Neuronal stem cell (in vitro differentiated cells): ENCODE results near the gene PLEKHA6.

Experiments
- DNase-seq: peaks from one replicate; pipeline ENCODE4 v3.0.0-alpha.2; 2013; ENCODE audit warnings: low spot score
- H2AFZ ChIP-seq: one replicate; pipeline ENCODE4 v1.6.1; 2013; ENCODE audit warnings: mild to moderate bottlenecking, low read length, inconsistent platforms
- H2AK5ac ChIP-seq: 2 replicates; pipeline ENCODE4 v1.6.1; 2013; ENCODE audit warnings: low read depth, mild to moderate bottlenecking, inconsistent platforms, low read length, moderate library complexity, mixed read lengths
- H2BK120ac ChIP-seq: 2 replicates; pipeline ENCODE4 v1.6.1; 2013; ENCODE audit warnings: low read depth, mild to moderate bottlenecking, inconsistent platforms, low read length, moderate library complexity, mixed read lengths
- H2BK12ac ChIP-seq: one replicate; pipeline ENCODE4 v1.6.1; 2013; ENCODE audit warnings: low read length, inconsistent platforms
- H2BK15ac ChIP-seq: 2 replicates; pipeline ENCODE4 v1.6.1; 2013; ENCODE audit warnings: mild to moderate bottlenecking, low read length, inconsistent platforms, mixed read lengths
- H2BK5ac ChIP-seq: one replicate; pipeline ENCODE4 v1.6.1; 2013; ENCODE audit warnings: inconsistent platforms, mild to moderate bottlenecking, low read length, moderate library complexity
- H3K14ac ChIP-seq: one replicate; pipeline ENCODE4 v1.6.1; 2013; ENCODE audit warnings: low read length, inconsistent platforms
- H3K18ac ChIP-seq: 2 replicates; pipeline ENCODE4 v1.6.1; 2013; ENCODE audit warnings: low read length, inconsistent platforms
- H3K23ac ChIP-seq: 2 replicates; pipeline ENCODE4 v1.6.1; 2013; ENCODE audit warnings: low read depth, mild to moderate bottlenecking, mixed read lengths, low read length, inconsistent platforms; ENCODE audit not compliant: poor library complexity
- H3K27ac ChIP-seq: replicated peaks from 3 replicates; pipeline ENCODE4 v1.5.1; 2013; ENCODE audit warnings: low read length, inconsistent platforms
- H3K27me3 ChIP-seq, 3 experiments: 2 replicates each; pipeline ENCODE4 v1.6.1; 2013; ENCODE audit warnings: low read length in 3 of 3, mild to moderate bottlenecking in 2 of 3, inconsistent platforms in 1 of 3, low read depth in 1 of 3, mixed read lengths in 1 of 3, moderate library complexity in 1 of 3; ENCODE audit not compliant: control insufficient read depth in 3 of 3, insufficient read depth in 3 of 3
- H3K36me3 ChIP-seq, 2 donors: replicated peaks in 1 of 2; 2 replicates each; pipeline ENCODE4 v1.6.1; 2013; ENCODE audit warnings: low read length in 2 of 2; ENCODE audit not compliant: control insufficient read depth in 2 of 2, insufficient read depth in 2 of 2
- H3K4ac ChIP-seq: 2 replicates; pipeline ENCODE4 v1.6.1; 2013; ENCODE audit warnings: inconsistent platforms, mild to moderate bottlenecking, low read length, moderate library complexity
- H3K4me1 ChIP-seq, 2 donors: 1 replicate in 1 of 2; 2 replicates in 1 of 2; pipeline ENCODE4 v1.6.1; 2013; ENCODE audit warnings: low read length in 2 of 2, low read depth in 1 of 2; ENCODE audit not compliant: control insufficient read depth in 2 of 2, insufficient read depth in 1 of 2
- H3K4me2 ChIP-seq: one replicate; pipeline ENCODE4 v1.6.1; 2013; ENCODE audit warnings: mild to moderate bottlenecking, low read length, inconsistent platforms; ENCODE audit not compliant: insufficient read depth, poor library complexity, severe bottlenecking
- H3K4me3 ChIP-seq, 2 donors: 2 replicates each; pipeline ENCODE4 v1.5.1; 2013; ENCODE audit warnings: low read length in 2 of 2, mild to moderate bottlenecking in 2 of 2, inconsistent platforms in 1 of 2, moderate library complexity in 1 of 2
- H3K79me1 ChIP-seq: one replicate; pipeline ENCODE4 v1.6.1; 2013; ENCODE audit warnings: low read depth, mild to moderate bottlenecking, inconsistent platforms, low read length, moderate library complexity
- H3K9ac ChIP-seq: one replicate; pipeline ENCODE4 v1.6.1; 2013; ENCODE audit warnings: mild to moderate bottlenecking, low read depth, low read length, inconsistent platforms; ENCODE audit not compliant: poor library complexity
- H3K9me3 ChIP-seq, 2 donors: replicated peaks in 1 of 2; 2 replicates each; pipeline versions ENCODE3 to v1.6.1; 2013; ENCODE audit warnings: low read length in 2 of 2, mild to moderate bottlenecking in 2 of 2, inconsistent platforms in 1 of 2, low read depth in 1 of 2, mixed read lengths in 1 of 2, moderate library complexity in 1 of 2; ENCODE audit not compliant: control insufficient read depth in 2 of 2, insufficient read depth in 1 of 2
- H4K8ac ChIP-seq: one replicate; pipeline ENCODE4 v1.6.1; 2013; ENCODE audit warnings: low read depth, mild to moderate bottlenecking, inconsistent platforms, low read length, moderate library complexity
- H4K91ac ChIP-seq: one replicate; pipeline ENCODE4 v1.6.1; 2013; ENCODE audit warnings: low read length, low read depth, mild to moderate bottlenecking, inconsistent platforms; ENCODE audit not compliant: poor library complexity
- WGBS, 2 donors: extraction: QIAGEN DNeasy Blood & Tissue Kit; methylation state at CpG; one replicate each; pipeline ENCODE4 v1.1.7; 2013; ENCODE audit warnings: missing lambda C conversion rate in 2 of 2, mixed read lengths in 1 of 2; ENCODE audit not compliant: insufficient read length in 2 of 2, insufficient replicate concordance in 1 of 2; ENCODE audit errors: extremely low coverage in 2 of 2; 5-methylcytosine and 5-hydroxymethylcytosine counted together

PLEKHA6 gene

GRCh38 chr1:204398197-204399125 lies 38.7 kb upstream of the PLEKHA6 start:
- H3K79me1 ChIP-seq: no peaks in the 10 kb centered on the region
- no peak overlapping the region for H3K9ac ChIP-seq
- no peak overlapping the region for H2BK5ac ChIP-seq
- H3K4me3 ChIP-seq: no peak overlapping the region
- H3K18ac ChIP-seq: no peak overlapping the region
- peaks cover 0 to 2% of the 10 kb centered on the region in 2 donors for H3K9me3 ChIP-seq
- no peak overlapping the region for H2BK15ac ChIP-seq
- H2AFZ ChIP-seq: no peak overlapping the region
- DNase-seq: peak; percentile 52
- no CpG with 5 or more reads among the region's 7 CpGs for WGBS, 2 donors
- H3K4me1 ChIP-seq: no peaks in the 10 kb centered on the region
- H4K91ac ChIP-seq: no peak overlapping the region
- H3K4me2 ChIP-seq: no peak overlapping the region
- no peak overlapping the region for H3K4ac ChIP-seq
- H4K8ac ChIP-seq: no peak overlapping the region
- no peak overlapping the region for H2BK120ac ChIP-seq
- no peak overlapping the region for H2AK5ac ChIP-seq
- H3K23ac ChIP-seq: no peak overlapping the region
- H3K14ac ChIP-seq: no peak overlapping the region
- no peaks in the 10 kb centered on the region for H3K27me3 ChIP-seq
- H3K36me3 ChIP-seq: peaks cover 1 to 68% of the 10 kb centered on the region in 2 donors
- H2BK12ac ChIP-seq: no peak overlapping the region
- no peak overlapping the region for H3K27ac ChIP-seq

- H3K23ac ChIP-seq: no peak overlapping the region
- no CpG with 5 or more reads among the region's 4 CpGs for WGBS, 2 donors
Measured at GRCh38 chr1:204396015-204396583, 36.4 kb upstream of the PLEKHA6 start.

GRCh38 chr1:204391629-204392028 lies 31.9 kb upstream of the PLEKHA6 start:
- H2BK15ac ChIP-seq: no peak overlapping the region
- H3K27me3 ChIP-seq: peaks cover 0 to 6% (median 0%) of the 10 kb centered on the region in 3 experiments
- no peak overlapping the region for H3K4ac ChIP-seq
- H3K36me3 ChIP-seq: peaks cover 0 to 4% of the 10 kb centered on the region in 2 donors
- no peak overlapping the region for H2AFZ ChIP-seq
- no peak overlapping the region for H3K23ac ChIP-seq
- H4K8ac ChIP-seq: no peak overlapping the region
- no peak overlapping the region for H3K27ac ChIP-seq
- H3K4me2 ChIP-seq: no peak overlapping the region
- H2BK5ac ChIP-seq: no peak overlapping the region
- H3K79me1 ChIP-seq: no peaks in the 10 kb centered on the region
- H4K91ac ChIP-seq: no peak overlapping the region
- no peak overlapping the region for H3K9ac ChIP-seq
- H3K18ac ChIP-seq: no peak overlapping the region
- H2AK5ac ChIP-seq: no peak overlapping the region
- no peak overlapping the region for H3K4me3 ChIP-seq
- no peak for DNase-seq
- H3K14ac ChIP-seq: no peak overlapping the region
- H3K9me3 ChIP-seq: peaks cover 0 to 2% of the 10 kb centered on the region in 2 donors
- H3K4me1 ChIP-seq: no peaks in the 10 kb centered on the region
- no peak overlapping the region for H2BK120ac ChIP-seq
- no peak overlapping the region for H2BK12ac ChIP-seq

More at GRCh38 chr1:204396015-204396583, 36.4 kb upstream of the PLEKHA6 start:
- Histone ChIP-seq H3K9ac (no peak overlapping the region), H3K27ac (no peak overlapping the region), H3K36me3 (peaks cover 0 to 47% of the 10 kb centered on the region in 2 donors), H2BK12ac (no peak overlapping the region), H3K4me1 (no peaks in the 10 kb centered on the region), H3K4me3 (no peak overlapping the region), H3K4me2 (no peak overlapping the region), H3K4ac (no peak overlapping the region), H2AFZ (no peak overlapping the region), H3K9me3 (peaks cover 0 to 2% of the 10 kb centered on the region in 2 donors), H4K91ac (no peak overlapping the region), H3K18ac (no peak overlapping the region), H3K27me3 (no peaks in the 10 kb centered on the region), H4K8ac (no peak overlapping the region), H2BK5ac (no peak overlapping the region), H3K79me1 (no peaks in the 10 kb centered on the region), H3K14ac (no peak overlapping the region), H2BK120ac (no peak overlapping the region), H2BK15ac (no peak overlapping the region), H2AK5ac (no peak overlapping the region)
- DNase-seq: no peak

GRCh38 chr1:204390751-204391466 lies 31.2 kb upstream of the PLEKHA6 start:
- Histone ChIP-seq H2BK120ac (no peak overlapping the region), H3K14ac (no peak overlapping the region), H4K8ac (no peak overlapping the region)

More at GRCh38 chr1:204390751-204391466, 31.2 kb upstream of the PLEKHA6 start:
- H3K23ac ChIP-seq: no peak overlapping the region
- H2BK12ac ChIP-seq: no peak overlapping the region
- H4K91ac ChIP-seq: no peak overlapping the region
- no peak overlapping the region for H3K4ac ChIP-seq
- no peak overlapping the region for H2BK5ac ChIP-seq
- DNase-seq: no peak
- H3K9ac ChIP-seq: no peak overlapping the region
- no peak overlapping the region for H2AFZ ChIP-seq
- WGBS, 2 donors: no CpG with 5 or more reads among the region's 4 CpGs
- H3K4me2 ChIP-seq: no peak overlapping the region
- H3K4me3 ChIP-seq: no peak overlapping the region
- peaks cover 0 to 1% of the 10 kb centered on the region in 2 donors for H3K9me3 ChIP-seq
- H3K79me1 ChIP-seq: no peaks in the 10 kb centered on the region
- H3K27ac ChIP-seq: no peak overlapping the region
- no peak overlapping the region for H2BK15ac ChIP-seq
- H2AK5ac ChIP-seq: no peak overlapping the region
- no peaks in the 10 kb centered on the region for H3K4me1 ChIP-seq
- peaks cover 0 to 2% of the 10 kb centered on the region in 2 donors for H3K36me3 ChIP-seq
- H3K27me3 ChIP-seq: peaks cover 0 to 11% (median 0%) of the 10 kb centered on the region in 3 experiments
- H3K18ac ChIP-seq: no peak overlapping the region
